Measurements from ENCODE around the gene IDH3B.
A peak's percentile ranks its signal among the peaks of the same experiment; 100 is the strongest.

The IDH3B gene

GRCh38 chr20:2625062-2625461, 39.0 kb downstream of the IDH3B start:
- H3K9me3 Mint-ChIP-seq = no peaks in the 10 kb centered on the region
- peaks cover 15% of the 10 kb centered on the region for H3K27me3 Mint-ChIP-seq
- H3K27ac Mint-ChIP-seq = no peak overlapping the region
- H3K36me3 Mint-ChIP-seq (ENCODE audit: low read depth) = no peaks in the 10 kb centered on the region
- H3K4me1 Mint-ChIP-seq (ENCODE audit: low read depth) = peaks cover 4% of the 10 kb centered on the region
- no peak overlapping the region for H3K4me3 Mint-ChIP-seq

- H3K27me3 Mint-ChIP-seq = peaks cover 17% of the 10 kb centered on the region
- H3K4me3 Mint-ChIP-seq = no peak overlapping the region
- H3K27ac Mint-ChIP-seq = no peak overlapping the region
- peaks cover 8% of the 10 kb centered on the region for H3K4me1 Mint-ChIP-seq (ENCODE audit: low read depth)
- H3K36me3 Mint-ChIP-seq (ENCODE audit: low read depth) = no peaks in the 10 kb centered on the region
- no peaks in the 10 kb centered on the region for H3K9me3 Mint-ChIP-seq
Measured at GRCh38 chr20:2624190-2624589, 39.8 kb downstream of the IDH3B start.

- Mint-ChIP-seq H3K27ac (no peak overlapping the region), H3K9me3 (no peaks in the 10 kb centered on the region), H3K36me3 (ENCODE audit: low read depth) (no peaks in the 10 kb centered on the region), H3K4me3 (no peak overlapping the region), H3K4me1 (ENCODE audit: low read depth) (peaks cover 8% of the 10 kb centered on the region), H3K27me3 (peaks cover 34% of the 10 kb centered on the region)
Measured at GRCh38 chr20:2619961-2620595, 43.9 kb downstream of the IDH3B start.

- no peaks in the 10 kb centered on the region for H3K36me3 Mint-ChIP-seq (ENCODE audit: low read depth)
- peaks cover 34% of the 10 kb centered on the region for H3K27me3 Mint-ChIP-seq
- peaks cover 8% of the 10 kb centered on the region for H3K4me1 Mint-ChIP-seq (ENCODE audit: low read depth)
- H3K27ac Mint-ChIP-seq = no peak overlapping the region
- H3K9me3 Mint-ChIP-seq = no peaks in the 10 kb centered on the region
- H3K4me3 Mint-ChIP-seq = no peak overlapping the region
Measured at GRCh38 chr20:2619337-2619736, 44.7 kb downstream of the IDH3B start.

GRCh38 chr20:2618815-2619214, 45.2 kb downstream of the IDH3B start:
- no peak overlapping the region for H3K4me3 Mint-ChIP-seq
- no peaks in the 10 kb centered on the region for H3K9me3 Mint-ChIP-seq
- peaks cover 8% of the 10 kb centered on the region for H3K4me1 Mint-ChIP-seq (ENCODE audit: low read depth)
- H3K36me3 Mint-ChIP-seq (ENCODE audit: low read depth) = no peaks in the 10 kb centered on the region
- no peak overlapping the region for H3K27ac Mint-ChIP-seq
- peaks cover 34% of the 10 kb centered on the region for H3K27me3 Mint-ChIP-seq

- H3K4me1 Mint-ChIP-seq (ENCODE audit: low read depth) = peaks cover 8% of the 10 kb centered on the region
- no peak overlapping the region for H3K4me3 Mint-ChIP-seq
- no peak overlapping the region for H3K27ac Mint-ChIP-seq
- H3K9me3 Mint-ChIP-seq = no peaks in the 10 kb centered on the region
- H3K27me3 Mint-ChIP-seq = peaks cover 38% of the 10 kb centered on the region
- H3K36me3 Mint-ChIP-seq (ENCODE audit: low read depth) = no peaks in the 10 kb centered on the region
Measured at GRCh38 chr20:2617099-2617714, 46.8 kb downstream of the IDH3B start.

- Mint-ChIP-seq H3K27ac (peak overlapping the region; percentile 42), H3K9me3 (no peaks in the 10 kb centered on the region), H3K4me1 (ENCODE audit: low read depth) (peaks cover 8% of the 10 kb centered on the region), H3K4me3 (no peak overlapping the region), H3K36me3 (ENCODE audit: low read depth) (no peaks in the 10 kb centered on the region), H3K27me3 (peaks cover 37% of the 10 kb centered on the region)
Measured at GRCh38 chr20:2616634-2617033, 47.4 kb downstream of the IDH3B start.

GRCh38 chr20:2612073-2612472, 51.9 kb downstream of the IDH3B start:
- no peak overlapping the region for H3K4me3 Mint-ChIP-seq
- H3K36me3 Mint-ChIP-seq (ENCODE audit: low read depth) = peaks cover 4% of the 10 kb centered on the region
- no peak overlapping the region for H3K27ac Mint-ChIP-seq
- H3K27me3 Mint-ChIP-seq = peaks cover 39% of the 10 kb centered on the region
- H3K4me1 Mint-ChIP-seq (ENCODE audit: low read depth) = no peaks in the 10 kb centered on the region
- peaks cover 7% of the 10 kb centered on the region for H3K9me3 Mint-ChIP-seq

GRCh38 chr20:2610941-2611720, 52.9 kb downstream of the IDH3B start:
- H3K27ac Mint-ChIP-seq = no peak overlapping the region
- H3K9me3 Mint-ChIP-seq = peaks cover 9% of the 10 kb centered on the region
- peaks cover 36% of the 10 kb centered on the region for H3K27me3 Mint-ChIP-seq
- H3K4me1 Mint-ChIP-seq (ENCODE audit: low read depth) = no peaks in the 10 kb centered on the region
- H3K4me3 Mint-ChIP-seq = no peak overlapping the region
- peaks cover 6% of the 10 kb centered on the region for H3K36me3 Mint-ChIP-seq (ENCODE audit: low read depth)

GRCh38 chr20:2610326-2610725, 53.7 kb downstream of the IDH3B start:
- Mint-ChIP-seq H3K4me3 (no peak overlapping the region), H3K9me3 (peaks cover 9% of the 10 kb centered on the region), H3K4me1 (ENCODE audit: low read depth) (no peaks in the 10 kb centered on the region), H3K27me3 (peaks cover 31% of the 10 kb centered on the region), H3K27ac (no peak overlapping the region), H3K36me3 (ENCODE audit: low read depth) (peaks cover 6% of the 10 kb centered on the region)

Measured in stimulated activated naive CD8-positive, alpha-beta T cell treated with anti-CD3 and anti-CD28 coated beads, Interleukin-15, Interleukin-2, amounts not matched to agents 100 ng/mL and 50 ng/mL, for 24 hours (primary cell).